HG03045 (cell line): ENCODE measurements around the gene NETO1.

Source experiments
- ATAC-seq: cut with Tn5 transposase; IDR thresholded peaks from one replicate; pipeline ENCODE4 v1.9.1; 2021; ENCODE audit warnings: mild to moderate bottlenecking, moderate library complexity; ENCODE audit not compliant: unreplicated experiment

The NETO1 gene

DNA sequence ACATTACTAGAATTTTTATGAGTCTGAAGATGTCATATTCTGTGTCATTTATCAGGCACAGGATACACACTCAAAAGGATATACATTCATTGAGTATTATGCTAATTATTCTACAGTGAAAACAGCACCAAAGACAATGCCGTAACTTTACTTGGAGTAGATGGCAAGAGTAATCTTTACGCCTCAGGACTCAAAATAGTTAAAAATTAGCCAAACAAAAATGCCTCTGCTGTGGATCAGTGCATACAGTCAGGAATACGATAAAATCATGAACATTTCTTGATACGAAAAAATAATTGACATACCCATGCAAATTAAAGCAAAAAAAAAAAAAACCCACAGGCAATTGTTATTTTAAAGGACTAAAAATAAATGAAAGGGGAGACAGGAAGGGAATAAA, 129.7 kb downstream of the NETO1 start:
- no peak for ATAC-seq

DNA sequence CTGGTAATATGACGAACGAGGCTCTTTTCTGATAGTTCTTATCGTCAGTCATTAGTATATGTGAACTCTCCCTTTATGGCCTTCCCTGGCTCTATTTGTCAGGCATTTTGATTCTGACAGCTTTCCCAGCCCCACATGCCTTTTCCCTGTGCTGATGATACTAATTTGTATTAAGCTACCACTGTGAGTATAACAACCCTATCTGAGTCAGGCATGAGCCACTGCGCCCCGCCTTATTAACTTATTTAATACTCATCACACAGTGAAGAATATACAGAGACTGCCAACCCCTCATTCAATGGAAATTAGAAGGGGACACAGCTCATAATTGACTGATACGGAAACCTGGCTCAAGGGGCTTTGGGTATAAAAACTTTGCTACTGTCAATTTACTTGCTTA, 140.0 kb downstream of the NETO1 start:
- ATAC-seq, result no peak

DNA sequence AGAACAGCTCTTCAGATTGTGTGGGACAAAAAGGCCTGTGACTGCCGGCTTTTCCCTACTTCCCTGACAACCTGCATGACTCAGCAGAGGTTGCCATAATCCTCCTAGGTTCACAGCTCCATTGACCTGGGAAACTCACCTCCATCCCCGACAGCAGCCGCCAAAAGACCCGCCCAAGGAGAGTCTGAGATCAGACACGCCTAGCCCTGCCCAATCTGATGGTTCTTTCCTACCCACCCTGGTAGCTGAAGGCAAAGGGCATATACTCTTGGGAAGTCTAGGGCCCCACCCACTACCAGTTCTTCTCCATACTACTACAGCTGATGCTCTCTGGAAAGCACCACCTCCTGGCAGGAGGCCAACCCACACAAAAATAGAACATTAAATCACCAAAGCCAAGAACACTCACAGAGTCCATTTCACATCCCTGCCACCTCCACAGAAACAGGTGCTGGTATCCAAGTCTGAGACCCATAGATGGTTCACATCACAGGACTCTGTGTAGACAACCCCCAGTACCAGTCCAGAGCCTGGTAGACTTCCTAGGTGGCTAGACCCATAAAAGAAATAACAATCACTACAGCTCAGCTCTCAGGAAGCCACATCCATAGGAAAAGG, 140.6 kb downstream of the NETO1 start:
- ATAC-seq, result no peak

DNA sequence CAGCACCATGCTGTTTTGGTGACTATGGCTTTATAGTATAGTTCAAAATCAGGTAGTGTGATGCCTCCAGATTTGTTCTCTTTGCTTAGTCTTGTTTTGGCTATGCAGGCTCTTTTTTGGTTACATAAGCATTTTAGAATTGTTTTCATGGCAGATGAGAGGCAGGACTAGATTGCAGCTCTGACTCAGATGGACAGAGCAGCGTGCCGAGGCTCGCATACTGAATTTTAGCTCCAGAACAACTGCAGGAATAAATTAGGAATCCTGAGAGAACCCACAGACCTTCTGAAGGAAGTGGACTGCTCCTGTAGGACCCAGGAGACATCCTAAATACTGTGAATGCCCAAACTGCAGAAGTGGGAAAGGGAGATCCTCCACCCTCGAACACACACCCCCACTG, 141.6 kb downstream of the NETO1 start:
- no peak for ATAC-seq

DNA sequence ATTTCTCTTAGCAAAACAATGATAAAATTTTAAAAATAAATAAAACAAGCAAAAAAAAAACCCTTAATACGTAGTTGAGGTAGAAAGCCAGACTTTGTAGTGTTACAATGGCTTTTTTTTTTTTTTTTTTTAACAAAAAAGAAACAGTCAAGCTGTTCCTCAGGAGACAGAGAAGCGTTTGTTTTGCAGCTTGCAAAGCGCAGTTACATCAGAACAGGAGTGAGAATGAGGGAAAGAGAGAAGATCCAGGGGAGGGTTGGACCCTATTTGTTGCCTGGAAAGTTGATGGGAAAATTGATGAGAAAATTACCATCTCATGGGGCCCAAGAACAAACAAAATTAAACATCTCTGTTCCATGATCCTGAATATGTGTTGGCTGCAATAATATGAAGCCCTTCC, 146.5 kb downstream of the NETO1 start:
- ATAC-seq, result no peak

DNA sequence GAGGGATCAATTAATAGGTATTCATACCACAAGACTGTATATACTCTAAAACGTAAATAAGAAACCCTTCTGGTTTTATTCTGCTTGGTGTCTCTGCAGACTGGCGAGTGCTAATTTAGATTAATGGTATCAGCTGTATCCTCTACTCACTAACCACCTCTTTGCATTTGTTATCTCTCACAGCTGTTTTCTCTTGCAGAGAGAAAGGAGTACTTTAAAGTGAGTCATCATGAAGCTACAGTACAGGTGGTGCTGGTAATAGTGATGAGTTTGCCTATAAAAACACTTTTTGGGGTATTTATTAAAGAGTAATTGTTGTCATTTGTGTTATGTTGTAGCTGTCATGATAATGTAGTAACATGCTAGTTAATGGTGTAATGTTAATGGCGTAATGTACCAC, 147.7 kb downstream of the NETO1 start:
- no peak for ATAC-seq

DNA sequence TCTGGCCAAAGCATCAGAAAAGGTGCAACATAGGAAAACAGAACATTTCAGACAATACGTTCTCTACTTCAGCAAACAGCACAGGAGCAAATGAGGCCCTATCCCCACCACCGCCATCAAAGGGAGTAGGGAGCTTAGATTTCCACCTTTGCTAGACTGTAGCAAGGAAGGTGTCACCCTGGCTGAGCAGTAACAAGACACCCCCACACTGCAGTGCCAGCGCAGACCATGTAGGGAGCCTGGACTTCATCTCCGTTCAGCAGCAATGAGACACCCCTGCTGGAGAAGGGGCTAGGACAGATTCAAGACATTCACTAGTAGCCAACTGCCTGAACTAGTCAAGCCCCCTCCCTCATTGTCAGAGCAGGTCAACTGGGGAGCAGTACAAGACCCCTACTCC, 163.6 kb downstream of the NETO1 start:
- no peak for ATAC-seq

DNA sequence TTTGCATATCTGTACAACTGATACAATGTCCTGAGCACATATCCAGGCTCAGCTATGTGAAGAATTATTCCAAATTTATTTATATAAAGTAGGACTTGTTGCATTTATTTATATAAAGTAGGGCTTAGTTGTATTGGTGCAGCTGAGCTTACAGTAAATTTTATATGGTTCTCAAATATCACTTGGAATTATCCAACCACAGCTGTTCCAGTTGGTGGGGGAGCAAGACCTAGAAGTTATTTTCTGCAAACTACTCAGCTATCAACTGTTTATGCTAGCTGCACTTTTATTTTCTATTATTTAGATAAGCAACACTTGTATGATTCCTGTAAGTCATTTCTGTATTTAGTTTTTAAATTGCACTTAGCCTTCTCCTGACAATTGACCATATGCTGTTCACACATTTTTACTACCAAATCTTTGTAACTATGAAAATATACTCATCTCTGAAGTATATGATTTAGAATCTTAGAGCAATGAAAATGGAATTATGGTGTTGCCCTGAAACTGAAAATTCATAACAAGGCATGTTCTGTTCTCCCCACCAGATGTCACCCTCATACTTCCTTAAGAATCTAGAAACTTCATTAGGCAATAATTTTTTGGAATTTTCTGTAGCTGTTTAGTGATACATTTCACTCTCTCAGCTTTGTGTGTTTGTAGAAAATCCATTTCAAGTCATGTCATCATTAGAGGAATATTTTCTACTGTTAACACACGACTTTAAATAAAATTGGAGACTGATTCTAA, 166.7 kb downstream of the NETO1 start:
- ATAC-seq, result no peak

DNA sequence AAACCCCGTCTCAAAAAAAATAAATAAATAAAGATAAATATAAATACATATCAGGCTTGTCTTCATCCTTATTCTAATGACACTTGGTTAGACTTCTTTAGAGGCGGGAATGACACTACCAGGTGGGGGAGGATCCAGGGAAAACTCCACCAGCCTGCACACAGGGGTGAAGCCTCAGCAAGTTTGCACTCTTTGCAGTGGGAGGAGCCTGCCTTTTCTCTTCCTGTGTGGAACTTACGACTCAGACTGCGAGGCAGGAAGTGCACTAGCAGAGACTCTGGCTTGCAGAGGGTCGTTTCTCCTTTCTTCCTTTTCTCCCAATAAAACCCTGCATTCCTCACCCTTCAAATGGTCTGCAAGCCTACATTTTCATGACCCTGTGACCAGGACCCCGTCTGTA, 170.1 kb downstream of the NETO1 start:
- ATAC-seq, result no peak

DNA sequence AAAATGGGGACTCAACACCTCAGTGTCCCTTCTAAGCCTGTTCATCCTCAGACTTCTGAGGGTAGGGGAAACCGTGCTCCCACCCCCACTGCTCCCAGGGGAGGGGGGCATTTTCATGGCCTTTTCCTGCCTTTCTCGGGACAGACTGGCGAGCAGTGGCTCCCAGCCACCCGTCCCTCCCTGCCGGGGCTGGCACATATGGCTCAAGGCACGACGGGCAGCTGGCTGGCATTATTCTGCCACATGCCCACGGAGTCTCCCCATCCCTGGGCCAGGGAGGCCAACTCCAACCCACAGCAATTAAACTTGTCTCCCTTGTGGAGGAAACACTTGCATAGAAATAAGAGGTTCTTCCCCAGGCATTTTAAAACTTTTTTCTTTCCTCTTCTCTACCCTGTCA, 175.2 kb downstream of the NETO1 start:
- ATAC-seq, result no peak
